Ascending aorta (tissue), 2 donors: ENCODE measurements around the gene GLRX. TPM values are rescaled to one million over a fixed set of nuclear protein-coding genes. Genes with fewer than 3 reads are reported as not detected.
A peak's percentile ranks its signal among the peaks of the same experiment; 100 is the strongest.

Experiments used
- DNase-seq, 2 donors: peaks; one replicate each; pipeline ENCODE4 v3.0.0-alpha.2; 2019; ENCODE audit warnings: low spot score in 2 of 2
- H3K27ac ChIP-seq, 2 donors: fragments of 200-600 bp; sonication (generic); one replicate each; pipeline ENCODE4 v1.5.1; 2016 to 2017; ENCODE audit warnings: mild to moderate bottlenecking in 1 of 2
- H3K27me3 ChIP-seq: fragments of 200-600 bp; sonication (generic); one replicate; pipeline ENCODE4 v1.5.1; 2017
- H3K36me3 ChIP-seq, 2 donors: fragments of 200-600 bp; sonication (generic); one replicate each; pipeline ENCODE4 v1.5.1; 2016
- H3K4me1 ChIP-seq, 2 donors: fragments of 200-600 bp; sonication (generic); one replicate each; pipeline ENCODE4 v1.5.1; 2016 to 2017; ENCODE audit warnings: mild to moderate bottlenecking in 1 of 2
- H3K4me3 ChIP-seq, 2 donors: fragments of 200-600 bp; sonication (generic); one replicate each; pipeline ENCODE4 v1.5.1; 2016 to 2017; ENCODE audit warnings: mild to moderate bottlenecking in 1 of 2
- H3K9me3 ChIP-seq, 2 donors: fragments of 200-600 bp; sonication (generic); one replicate each; pipeline ENCODE4 v1.5.1; 2016
- intact Hi-C: fragments of 100-400 bp; cut with DNase I; formaldehyde crosslinking; loops from one replicate; pipeline ENCODE4 v1.15.1; 2023
- total RNA-seq: library from RNA; depleted of rRNA; stranded (reverse); fragments of >200 nt; gene quantifications from one replicate; pipeline ENCODE4 v1.1.0, GENCODE V29; 2016
- TF ChIP-seq, protein P1 (sequence below), 3 experiments: fragments of 200-600 bp in 2 of 3; fragments of 450-650 bp in 1 of 3; sonication (generic) in 2 of 3; IDR thresholded peaks; one replicate each; pipeline ENCODE4 v1.5.1; 2016 to 2019; ENCODE audit warnings: antibody characterized with exemption in 3 of 3, mild to moderate bottlenecking in 1 of 3, moderate library complexity in 1 of 3

The GLRX gene
- total RNA-seq, 1 donor from 2014 or later, result 18.5 TPM

DNA sequence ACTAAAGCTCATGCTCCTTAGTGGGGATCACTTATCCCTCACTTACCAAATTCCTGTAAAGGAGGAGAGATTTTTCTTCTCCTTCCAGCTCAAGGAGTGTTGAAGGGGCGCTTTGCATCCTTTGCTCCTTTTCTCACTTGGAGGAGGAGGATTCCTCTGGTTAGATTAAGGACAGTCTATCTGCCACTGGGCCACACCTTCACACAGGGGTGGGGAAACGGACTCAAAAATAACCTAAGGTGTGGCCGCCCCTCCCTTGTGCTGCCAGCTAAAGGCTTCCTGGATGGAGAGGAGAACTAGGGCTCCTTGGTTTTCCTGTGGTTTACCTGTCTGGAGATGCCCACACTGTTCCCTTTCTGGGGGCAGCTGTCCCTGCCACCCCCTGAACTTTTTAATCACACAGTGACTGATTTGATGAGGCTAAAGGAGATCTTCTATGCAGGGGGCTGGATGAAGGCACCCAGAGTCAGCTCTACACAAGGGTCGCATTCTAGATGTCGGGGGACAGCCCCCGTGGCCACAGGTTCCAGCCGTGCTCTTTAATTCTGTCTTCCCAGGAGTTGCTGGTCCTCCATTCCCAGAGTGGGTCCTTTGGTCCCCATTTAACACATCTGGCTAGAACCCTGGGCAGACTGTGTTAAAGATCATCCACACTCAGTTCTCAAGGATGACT, 14.4 kb downstream of the GLRX start:
- TF ChIP-seq, protein P1, sequence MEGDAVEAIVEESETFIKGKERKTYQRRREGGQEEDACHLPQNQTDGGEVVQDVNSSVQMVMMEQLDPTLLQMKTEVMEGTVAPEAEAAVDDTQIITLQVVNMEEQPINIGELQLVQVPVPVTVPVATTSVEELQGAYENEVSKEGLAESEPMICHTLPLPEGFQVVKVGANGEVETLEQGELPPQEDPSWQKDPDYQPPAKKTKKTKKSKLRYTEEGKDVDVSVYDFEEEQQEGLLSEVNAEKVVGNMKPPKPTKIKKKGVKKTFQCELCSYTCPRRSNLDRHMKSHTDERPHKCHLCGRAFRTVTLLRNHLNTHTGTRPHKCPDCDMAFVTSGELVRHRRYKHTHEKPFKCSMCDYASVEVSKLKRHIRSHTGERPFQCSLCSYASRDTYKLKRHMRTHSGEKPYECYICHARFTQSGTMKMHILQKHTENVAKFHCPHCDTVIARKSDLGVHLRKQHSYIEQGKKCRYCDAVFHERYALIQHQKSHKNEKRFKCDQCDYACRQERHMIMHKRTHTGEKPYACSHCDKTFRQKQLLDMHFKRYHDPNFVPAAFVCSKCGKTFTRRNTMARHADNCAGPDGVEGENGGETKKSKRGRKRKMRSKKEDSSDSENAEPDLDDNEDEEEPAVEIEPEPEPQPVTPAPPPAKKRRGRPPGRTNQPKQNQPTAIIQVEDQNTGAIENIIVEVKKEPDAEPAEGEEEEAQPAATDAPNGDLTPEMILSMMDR (IDR thresholded peaks at IDR 0.05), result no peak
- no peaks in the 10 kb centered on the region for H3K27me3 ChIP-seq
- H3K4me1 ChIP-seq, result peaks cover 3 to 32% of the 10 kb centered on the region in 2 donors
- peak overlapping the region; percentile 2 to 6 for H3K4me3 ChIP-seq
- H3K9me3 ChIP-seq, result no peaks in the 10 kb centered on the region
- H3K36me3 ChIP-seq, result peaks cover 0 to 3% of the 10 kb centered on the region in 2 donors
- H3K27ac ChIP-seq, result peak overlapping the region; percentile 72 to 76
- DNase-seq, result no peak
- intact Hi-C loops, result loop anchor here (2.0 kb wide), 1 partner anchor 27 kb away; no protein-coding TSS in a partner anchor

DNA sequence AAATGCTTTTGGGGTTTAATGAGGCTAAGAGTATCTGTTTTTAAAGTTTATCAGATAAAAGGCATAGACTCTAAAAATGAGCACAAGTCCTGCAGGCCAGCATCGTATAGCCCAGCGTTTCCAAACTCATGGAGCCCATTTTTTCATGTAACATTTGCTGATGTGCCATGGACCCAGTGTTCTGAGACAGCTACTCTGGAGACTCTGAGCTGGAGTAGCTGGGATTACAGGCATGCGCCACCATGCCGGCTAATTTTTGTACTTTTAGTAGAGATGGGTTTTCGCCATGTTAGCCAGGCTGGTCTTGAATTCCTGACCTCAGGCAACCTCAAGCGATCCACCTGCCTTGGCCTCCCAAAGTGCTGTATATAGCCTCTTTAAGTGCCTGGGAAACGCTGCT, 15.8 kb downstream of the GLRX start:
- no peak for DNase-seq
- Histone ChIP-seq H3K4me3 (no peak overlapping the region), H3K27ac (no peak overlapping the region), H3K9me3 (no peaks in the 10 kb centered on the region), H3K27me3 (no peaks in the 10 kb centered on the region), H3K36me3 (peaks cover 0 to under 1% of the 10 kb centered on the region in 2 donors), H3K4me1 (peaks cover 3 to 25% of the 10 kb centered on the region in 2 donors)
- intact Hi-C loops, result no loop called here
- TF ChIP-seq, protein P1 (IDR thresholded peaks at IDR 0.05), result no peak

DNA sequence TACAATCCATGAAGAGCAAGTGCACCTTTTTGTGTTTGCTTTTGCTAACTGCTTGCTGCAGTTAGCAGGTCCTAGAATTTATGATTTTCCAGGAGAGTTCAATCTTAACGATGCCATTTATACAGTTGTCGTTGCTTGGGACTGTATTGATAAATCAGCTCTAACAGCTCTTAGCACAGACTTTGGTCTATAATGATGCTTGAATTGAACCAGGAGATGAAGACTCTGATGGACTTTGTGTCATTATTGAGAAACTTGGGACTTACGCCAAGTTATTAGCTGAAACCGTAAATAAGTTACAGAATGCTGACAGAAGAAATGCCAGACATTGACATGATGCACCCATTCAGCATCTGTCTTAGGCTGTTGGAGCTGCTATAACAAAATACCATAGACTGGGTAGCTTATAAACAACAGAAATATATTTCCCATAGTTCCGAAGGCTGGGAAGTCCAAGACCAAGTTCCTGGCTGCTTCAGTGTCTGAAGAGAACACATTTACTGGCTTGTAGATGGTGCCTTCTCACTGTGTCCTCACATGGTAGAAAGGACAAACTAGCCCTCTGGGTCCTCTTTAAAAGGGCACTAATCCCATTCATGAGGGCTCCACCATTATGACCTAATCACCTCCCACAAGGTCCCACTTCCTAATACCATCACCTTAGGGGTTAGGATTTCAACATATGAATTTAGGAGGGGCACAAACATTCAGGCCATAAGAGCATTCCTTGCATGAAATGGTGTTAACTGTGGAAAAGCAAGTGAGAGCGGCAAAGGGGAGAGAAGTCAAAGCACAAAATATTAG, 17.6 kb downstream of the GLRX start:
- Histone ChIP-seq H3K4me3 (no peak overlapping the region), H3K27me3 (no peaks in the 10 kb centered on the region), H3K4me1 (peaks cover 3 to 17% of the 10 kb centered on the region in 2 donors), H3K9me3 (no peaks in the 10 kb centered on the region), H3K27ac (no peak overlapping the region), H3K36me3 (no peaks in the 10 kb centered on the region)
- no peak for DNase-seq
- TF ChIP-seq, protein P1 (IDR thresholded peaks at IDR 0.05), result no peak
- intact Hi-C loops, result no loop called here

DNA sequence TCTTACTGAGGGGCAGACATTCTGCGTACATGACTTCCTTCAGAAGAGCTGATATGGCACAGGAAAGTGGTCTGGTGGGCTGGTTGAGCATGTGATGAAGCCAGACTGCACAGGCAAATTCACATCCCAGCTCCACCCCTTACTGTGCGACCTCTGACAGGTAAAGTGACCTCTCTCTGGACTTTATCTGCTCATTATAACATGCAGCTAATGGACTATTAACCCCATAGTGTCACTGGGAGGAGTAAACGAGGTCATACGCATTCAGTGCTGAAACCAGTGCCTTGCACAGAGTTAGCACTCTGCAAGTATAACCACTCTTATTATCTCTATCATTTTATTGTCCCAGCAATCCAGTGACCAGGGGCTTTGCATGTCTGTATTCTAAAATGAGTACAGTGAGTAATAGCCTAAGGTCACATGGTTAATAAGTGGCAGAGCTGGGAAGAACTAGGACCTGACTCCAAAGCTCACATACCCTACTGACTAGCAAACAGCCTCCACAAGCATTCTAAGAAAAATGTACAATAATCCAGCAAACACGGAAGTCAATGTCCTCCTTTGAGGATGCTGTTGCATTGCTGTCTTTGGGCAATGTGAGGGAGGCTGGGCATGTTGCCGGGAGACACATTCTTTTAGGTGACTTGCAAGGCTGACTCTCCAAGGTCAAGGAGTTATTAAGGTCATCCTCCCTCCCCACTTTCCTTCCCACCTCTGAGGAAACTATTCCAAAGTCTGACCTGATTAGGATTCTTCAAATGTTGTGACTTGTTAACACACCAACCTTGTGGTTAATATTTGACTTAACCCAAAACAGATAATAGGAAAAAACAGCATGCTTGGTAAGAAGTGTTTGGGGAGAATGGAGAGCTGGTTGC, 19.0 kb downstream of the GLRX start:
- Histone ChIP-seq H3K27me3 (no peaks in the 10 kb centered on the region), H3K9me3 (no peaks in the 10 kb centered on the region), H3K4me3 (no peak overlapping the region), H3K27ac (no peak overlapping the region), H3K36me3 (no peaks in the 10 kb centered on the region), H3K4me1 (peaks cover 0 to 6% of the 10 kb centered on the region in 2 donors)
- intact Hi-C loops, result no loop called here
- DNase-seq, result no peak
- TF ChIP-seq, protein P1 (IDR thresholded peaks at IDR 0.05), result no peak

DNA sequence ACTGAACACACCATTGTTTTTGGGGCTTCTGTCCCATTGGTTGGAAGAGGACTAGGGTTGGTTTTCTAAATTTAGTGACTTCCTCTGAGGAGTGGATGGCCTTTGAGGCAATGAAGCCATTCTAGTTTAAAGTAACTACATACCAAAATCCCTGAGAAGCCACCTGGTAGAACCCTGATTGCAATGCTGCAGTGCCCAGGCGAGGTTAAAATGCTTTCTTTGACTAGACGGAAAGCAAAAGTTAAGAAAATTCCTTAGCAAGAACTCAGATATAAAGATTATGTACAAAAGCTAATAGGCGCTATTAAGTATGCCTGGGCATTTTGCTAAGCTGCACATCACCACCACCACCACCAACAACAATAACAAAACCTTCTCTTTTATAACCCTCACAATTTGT, 20.6 kb downstream of the GLRX start:
- H3K27ac ChIP-seq, result no peak overlapping the region
- no peak overlapping the region for H3K4me3 ChIP-seq
- intact Hi-C loops, result no loop called here
- no peaks in the 10 kb centered on the region for H3K4me1 ChIP-seq
- DNase-seq, result no peak
- no peaks in the 10 kb centered on the region for H3K36me3 ChIP-seq
- no peaks in the 10 kb centered on the region for H3K27me3 ChIP-seq
- TF ChIP-seq, protein P1 (IDR thresholded peaks at IDR 0.05), result no peak
- H3K9me3 ChIP-seq, result no peaks in the 10 kb centered on the region
